Hepatocyte (in vitro differentiated cells): ENCODE data around the gene IDH3A.

Experiments used
- EZH2 ChIP-seq: fragments of 200-600 bp; sonication (generic); IDR thresholded peaks from 2 replicates; pipeline ENCODE4 v1.6.1; 2016; ENCODE audit warnings: antibody characterized with exemption, mild to moderate bottlenecking, borderline replicate concordance
- TF ChIP-seq, protein P1 (sequence below): fragments of 200-600 bp; sonication (generic); IDR thresholded peaks from 2 replicates; pipeline ENCODE4 v1.5.1; 2016; ENCODE audit warnings: antibody characterized with exemption, mild to moderate bottlenecking; ENCODE audit not compliant: poor library complexity

GRCh38 chr15:78174401-78174800 is 25.2 kb downstream of the IDH3A start:
- TF ChIP-seq, protein P1, sequence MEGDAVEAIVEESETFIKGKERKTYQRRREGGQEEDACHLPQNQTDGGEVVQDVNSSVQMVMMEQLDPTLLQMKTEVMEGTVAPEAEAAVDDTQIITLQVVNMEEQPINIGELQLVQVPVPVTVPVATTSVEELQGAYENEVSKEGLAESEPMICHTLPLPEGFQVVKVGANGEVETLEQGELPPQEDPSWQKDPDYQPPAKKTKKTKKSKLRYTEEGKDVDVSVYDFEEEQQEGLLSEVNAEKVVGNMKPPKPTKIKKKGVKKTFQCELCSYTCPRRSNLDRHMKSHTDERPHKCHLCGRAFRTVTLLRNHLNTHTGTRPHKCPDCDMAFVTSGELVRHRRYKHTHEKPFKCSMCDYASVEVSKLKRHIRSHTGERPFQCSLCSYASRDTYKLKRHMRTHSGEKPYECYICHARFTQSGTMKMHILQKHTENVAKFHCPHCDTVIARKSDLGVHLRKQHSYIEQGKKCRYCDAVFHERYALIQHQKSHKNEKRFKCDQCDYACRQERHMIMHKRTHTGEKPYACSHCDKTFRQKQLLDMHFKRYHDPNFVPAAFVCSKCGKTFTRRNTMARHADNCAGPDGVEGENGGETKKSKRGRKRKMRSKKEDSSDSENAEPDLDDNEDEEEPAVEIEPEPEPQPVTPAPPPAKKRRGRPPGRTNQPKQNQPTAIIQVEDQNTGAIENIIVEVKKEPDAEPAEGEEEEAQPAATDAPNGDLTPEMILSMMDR: no peak
- no peak for TF ChIP-seq EZH2
